Hematopoietic multipotent progenitor cell treated with erythropoietin and hydrocortisone succinate and interleukin-3 and kit ligand, for 4 days (in vitro differentiated cells): ENCODE measurements around the gene PDYN.
"Not testable (repeated sequence)": the region's sequence is repeated elsewhere in the genome, so short reads cannot be mapped to it uniquely, and the experiment has no call there.

Source experiments
- DNase-seq: peaks from one replicate; pipeline ENCODE4 v3.0.0-alpha.2; 2015

Gene PDYN

GRCh38 chr20:1993986-1994385 is at the start of gene PDYN:
Gene PDYN (minus strand): TSS chr20:1994058. CDS start chr20:1983084, 10,974 bp downstream.
- no peak for DNase-seq

DNA sequence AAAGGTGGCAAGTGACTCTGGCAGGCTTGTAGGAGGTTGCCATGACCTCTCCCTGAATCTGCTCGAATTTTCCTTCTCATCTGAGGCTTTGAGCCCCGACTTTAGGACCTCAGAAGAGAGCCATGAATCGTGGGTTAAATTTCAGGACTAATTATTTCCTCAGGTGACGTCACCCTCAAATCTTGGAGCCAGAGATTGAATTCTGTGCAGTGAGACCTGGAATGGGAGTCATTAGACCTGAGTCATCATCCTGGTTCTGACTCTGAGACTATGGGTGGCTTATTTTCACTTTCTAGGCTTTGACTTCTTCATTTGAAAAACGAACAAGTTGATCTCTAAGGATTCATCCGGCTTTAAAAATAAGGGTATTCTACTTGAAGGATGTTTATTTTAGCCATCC is 48.5 kb upstream of the PDYN start:
- no peak for DNase-seq

GRCh38 chr20:2038161-2038560 is 44.3 kb upstream of the PDYN start:
- DNase-seq = no peak

GRCh38 chr20:2037296-2037914 is 43.5 kb upstream of the PDYN start:
- no peak for DNase-seq

DNA sequence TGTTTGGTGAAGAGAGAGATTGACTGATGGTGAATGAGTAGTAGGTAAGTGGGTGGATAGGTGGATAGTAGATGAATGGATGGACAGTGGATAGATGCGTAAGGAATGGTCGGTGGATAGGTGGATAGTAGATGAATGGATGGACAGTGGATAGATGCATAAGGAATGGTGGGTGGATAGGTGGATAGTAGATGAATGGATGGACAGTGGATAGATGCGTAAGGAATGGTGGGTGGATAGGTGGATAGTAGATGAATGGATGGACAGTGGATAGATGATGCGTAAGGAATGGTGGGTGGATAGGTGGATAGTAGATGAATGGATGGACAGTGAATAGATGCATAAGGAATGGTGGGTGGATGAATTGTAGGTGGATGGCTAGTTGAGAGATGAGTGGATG is 42.5 kb upstream of the PDYN start:
- DNase-seq = not testable (repeated sequence)

DNA sequence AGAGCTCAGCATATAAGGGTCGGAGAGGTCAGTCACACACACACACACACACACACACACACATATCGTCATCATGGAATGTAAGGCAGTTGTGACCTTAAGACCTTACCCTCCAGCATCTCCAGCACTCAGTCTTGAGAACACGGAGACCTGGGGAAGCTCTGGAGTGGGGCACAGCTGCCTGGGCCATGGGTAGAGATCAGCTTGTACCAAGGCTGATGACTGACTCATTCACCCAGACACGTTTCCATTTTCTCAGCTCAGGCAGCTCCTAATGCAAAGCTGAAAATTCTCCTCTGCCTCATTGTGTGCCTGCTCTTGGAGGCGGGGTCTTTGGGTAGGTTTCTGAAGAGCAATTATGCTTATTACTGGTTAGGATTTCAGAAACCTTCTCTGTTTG is 38.3 kb upstream of the PDYN start:
- no peak for DNase-seq

- DNase-seq = peak; percentile 2
Observed at GRCh38 chr20:2026514-2026913, 32.7 kb upstream of the PDYN start.

DNA sequence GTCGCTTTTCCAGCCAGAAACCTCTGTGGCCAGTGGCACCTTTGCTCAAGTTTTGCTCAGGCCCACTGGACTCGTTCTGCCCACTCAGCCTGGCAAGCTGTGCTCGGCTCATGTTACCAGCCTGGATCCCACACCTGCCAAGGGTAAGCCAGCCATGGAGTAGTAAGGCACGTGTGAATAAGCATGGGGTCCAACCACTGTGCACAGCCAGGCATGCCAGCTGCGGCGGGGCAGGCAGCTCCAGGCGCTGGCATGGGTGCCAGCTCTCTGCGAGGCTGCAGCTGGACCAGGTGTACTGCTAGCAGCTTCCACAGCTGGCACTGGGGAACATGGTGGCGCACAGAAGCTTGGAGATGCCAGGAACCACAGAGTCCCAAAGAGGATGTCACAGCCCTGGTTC is 32.1 kb upstream of the PDYN start:
- DNase-seq = no peak

GRCh38 chr20:2023151-2023550 is 29.3 kb upstream of the PDYN start:
- peak; percentile 14 for DNase-seq

GRCh38 chr20:2022163-2022562 is 28.3 kb upstream of the PDYN start:
- no peak for DNase-seq

DNA sequence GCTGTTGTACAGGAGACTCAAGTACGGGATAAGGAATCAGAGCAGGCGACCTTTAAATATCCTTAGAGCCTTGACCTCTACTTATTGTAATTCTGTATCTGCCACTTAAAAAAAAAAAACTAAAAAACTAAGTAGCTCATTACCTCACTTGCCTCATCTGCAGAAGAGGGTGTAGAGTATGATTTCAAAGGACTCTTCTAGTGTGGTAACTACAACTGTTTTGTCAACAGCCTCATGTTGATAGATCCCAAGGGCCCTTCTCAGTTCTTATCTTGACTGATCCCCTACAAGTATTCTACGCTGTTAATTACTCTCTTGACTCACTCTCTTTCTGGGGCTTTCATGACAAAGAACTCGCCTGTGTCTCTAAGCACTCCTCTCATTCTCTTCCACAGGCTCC is 16.7 kb upstream of the PDYN start:
- DNase-seq = no peak

DNA sequence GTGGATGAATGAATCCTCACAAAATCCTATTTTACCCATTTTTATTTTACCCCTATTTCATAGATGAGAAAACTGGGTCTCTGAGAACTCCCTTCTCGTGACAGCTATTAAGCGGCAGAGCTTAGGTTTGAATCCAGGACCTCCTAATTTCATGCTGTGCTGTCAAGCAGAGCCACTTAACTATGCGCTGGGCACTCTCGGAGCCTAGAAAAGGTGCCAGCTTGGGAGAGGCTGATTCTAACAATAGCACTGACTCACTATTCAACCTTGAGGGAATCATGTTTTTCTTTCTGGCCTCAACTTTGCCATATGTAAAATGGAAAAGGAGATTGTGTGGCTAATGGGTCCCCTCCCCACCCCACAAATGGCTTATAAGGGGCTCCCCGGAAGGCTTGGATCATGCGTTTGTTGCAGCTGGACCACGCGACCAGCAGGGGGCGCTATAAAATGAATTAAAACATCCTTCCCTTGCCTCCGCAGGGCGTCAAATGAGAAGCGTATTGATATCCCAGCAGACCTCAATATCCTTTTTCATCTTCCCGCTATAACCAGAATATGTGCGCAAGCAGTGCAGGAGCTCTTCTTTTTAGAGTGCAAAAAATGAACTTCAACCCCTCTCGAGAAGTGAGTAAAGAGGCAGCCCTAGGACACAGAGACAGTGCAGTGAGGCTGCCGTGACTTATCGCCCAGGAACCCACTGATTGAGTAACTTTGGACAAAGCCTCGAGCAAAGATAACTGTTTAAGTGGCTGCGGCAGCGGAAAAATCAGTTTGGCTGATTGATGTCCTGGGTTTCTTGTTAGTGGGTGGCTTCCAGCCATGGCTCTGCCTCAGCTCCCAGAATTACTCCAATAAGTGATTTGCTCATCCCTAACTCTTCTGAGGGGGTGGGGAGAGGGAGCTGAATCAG is 12.8 kb upstream of the PDYN start:
- peak; percentile 73 for DNase-seq

GRCh38 chr20:2005831-2006426 is 12.1 kb upstream of the PDYN start:
- peak; percentile 84 for DNase-seq

DNA sequence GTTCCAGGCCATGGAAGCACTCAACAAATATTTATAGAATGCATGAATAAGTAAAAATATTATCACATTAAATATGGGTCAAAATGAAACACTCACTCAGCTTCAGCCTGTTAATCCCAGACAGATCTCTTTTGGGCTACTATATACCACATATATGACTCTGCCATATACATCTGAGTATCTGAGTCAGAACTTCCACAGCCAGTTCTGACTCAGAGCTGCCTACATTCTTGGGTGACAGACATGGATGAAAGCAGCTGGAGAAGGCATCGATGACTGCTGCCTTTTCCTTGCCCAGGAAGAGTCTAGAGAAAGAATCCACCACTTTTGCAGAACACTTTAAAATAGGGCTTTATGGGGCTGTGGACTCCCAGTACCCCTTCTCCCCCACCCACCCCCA is 11.5 kb upstream of the PDYN start:
- no peak for DNase-seq

DNA sequence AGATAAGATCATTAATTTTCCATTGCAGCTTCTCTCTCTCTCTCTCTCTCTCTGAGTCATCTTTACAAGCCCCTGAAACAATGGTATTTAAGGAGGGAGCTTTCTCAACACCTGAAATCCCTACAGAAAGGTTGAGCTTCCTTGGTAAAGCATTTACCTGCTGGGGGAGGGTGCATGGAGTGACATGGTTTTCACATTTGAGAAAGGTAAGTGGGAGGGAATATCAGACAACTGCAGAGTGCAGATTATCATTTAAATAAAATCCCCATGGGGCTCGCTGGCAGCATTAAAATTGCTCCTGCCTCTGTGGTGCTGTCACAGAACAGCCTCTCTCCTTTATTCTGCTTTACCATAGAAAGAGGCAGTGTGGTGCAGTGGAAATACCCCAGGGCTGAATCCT is 10.3 kb upstream of the PDYN start:
- DNase-seq = no peak

GRCh38 chr20:2002365-2002764 is 8.5 kb upstream of the PDYN start:
- no peak for DNase-seq

DNA sequence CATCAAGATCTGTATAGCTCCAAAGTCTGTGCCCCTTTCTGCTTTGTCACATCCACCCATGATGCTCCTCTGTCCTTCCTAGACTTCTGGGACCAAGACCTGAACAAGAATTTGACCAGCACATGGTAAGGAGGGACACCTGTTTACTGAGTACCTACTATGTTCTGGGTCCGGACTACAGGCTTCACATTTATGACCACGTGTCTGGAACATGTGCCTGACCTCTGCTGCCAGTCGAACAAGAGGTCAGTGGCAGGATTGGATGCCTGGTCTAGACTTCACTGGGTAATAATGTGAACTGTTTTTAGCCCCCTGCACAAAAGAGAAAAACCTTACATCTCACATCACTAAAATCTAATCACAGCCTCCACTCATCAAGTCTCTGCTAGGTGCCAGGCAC is 7.3 kb upstream of the PDYN start:
- DNase-seq = no peak

GRCh38 chr20:2000285-2000684 is 6.4 kb upstream of the PDYN start:
- no peak for DNase-seq

DNA sequence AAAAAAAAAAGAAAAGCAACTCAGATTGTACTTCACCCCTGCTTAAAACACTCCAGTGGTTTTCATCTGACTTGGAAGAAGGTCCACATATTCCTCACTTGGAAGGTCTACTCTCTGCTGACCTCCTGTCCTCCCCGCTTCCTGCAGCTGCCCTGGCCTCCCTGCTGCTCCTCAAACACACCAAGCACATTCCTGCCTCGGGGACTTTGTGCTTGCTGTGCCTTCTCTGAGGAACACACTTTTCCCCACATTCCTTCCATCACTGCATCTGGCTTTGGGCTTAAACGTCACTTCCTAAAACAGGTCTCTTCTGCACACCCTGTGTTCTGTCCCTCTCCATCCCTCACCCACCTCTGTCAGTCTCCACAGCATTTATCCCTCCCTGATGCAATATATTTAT is 4.9 kb upstream of the PDYN start:
- DNase-seq = no peak

DNA sequence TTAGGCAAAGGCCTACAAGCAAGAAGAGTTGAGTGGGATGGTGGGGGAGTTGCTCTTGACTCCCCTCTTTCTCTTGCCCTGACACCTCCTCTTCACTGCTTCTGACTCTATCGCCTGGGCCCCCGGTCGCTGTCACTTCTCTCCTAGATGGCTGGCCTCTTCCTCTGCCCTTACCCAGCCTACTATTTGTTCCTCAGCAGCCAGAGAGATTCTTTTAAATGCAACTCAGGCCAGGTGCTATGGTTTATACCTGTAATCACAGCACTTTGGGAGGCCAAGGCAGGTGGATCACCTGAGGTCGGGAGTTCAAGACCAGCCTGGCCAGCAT is 4.3 kb upstream of the PDYN start:
- no peak for DNase-seq

GRCh38 chr20:1997483-1998192 is 3.8 kb upstream of the PDYN start:
- DNase-seq = no peak

- DNase-seq = no peak
Observed at GRCh38 chr20:1995531-1996310, 1.9 kb upstream of the PDYN start.

- DNase-seq = no peak
Observed at GRCh38 chr20:1994627-1995026, 769 bp upstream of the PDYN start.
